Heart left ventricle (tissue), 13 donors: ENCODE results near the gene KSR2.

Source experiments
- CTCF ChIP-seq, 12 donors: fragments of 200-600 bp; sonication (generic) in 4 of 12; IDR thresholded peaks; one replicate each; pipeline versions ENCODE4 v1.5.0 to v1.8.0; 2018 to 2022; ENCODE audit warnings: antibody characterized with exemption in 12 of 12, mild to moderate bottlenecking in 5 of 12
- POLR2A ChIP-seq, 2 donors: fragments of 450-650 bp; IDR thresholded peaks; one replicate each; pipeline ENCODE4 v1.6.1; 2017; ENCODE audit warnings: antibody characterized with exemption in 2 of 2, mild to moderate bottlenecking in 2 of 2, moderate library complexity in 2 of 2
- donor health status: ischemic (EF 13 %, LVEDD 7.1; RV severe dilation, severe dysfunction).
- donor health status: DM: no; HTN: yes; CAD: no.
- donor health status: DM: no; HTN: no; CAD: no.
- donor health status: ischemic (EF 25% LVEDD 6.9; RV normal size, moderate dysfunction).
- donor health status: ischemic (EF 25% LVEDD 5.7; RV mildly dilated, moderate dysfunction).
- donor health status: ischemic (EF 35%, LVEDD 5.7; RV mildly dilated, moderate dysfunction).
- donor health status: nonischemic (EF 11% LVEDD 7.7; RV severe dilation, severe dysfunction).
- donor health status: DM: yes; HTN: yes; CAD: no.
- donor health status: PGD.
- donor health status: ischemic (EF 29% LVEDD 5.4; RV normal size, mild dysfunction).
- donor health status: nonischemic (EF 23%, LVEDD 6.1; RV moderate dilation, normal function).

- no peak for TF ChIP-seq POLR2A (IDR thresholded peaks at IDR 0.05)
- TF ChIP-seq CTCF (IDR thresholded peaks at IDR 0.05): no peak
Observed at GRCh38 chr12:117867348-117867747, 101.4 kb downstream of the KSR2 start.
